Measurements from ENCODE around the gene G6PC2. TPM values are rescaled to one million over a fixed set of nuclear protein-coding genes. Genes with fewer than 3 reads are reported as not detected.

G6PC2 gene
- total RNA-seq, 1 experiment from 2014 or later, result not detected

GRCh38 chr2:168894720-168895119, 6.4 kb upstream of the G6PC2 start:
- no peaks in the 10 kb centered on the region for H4K20me1 ChIP-seq (ENCODE audit: insufficient read depth)
- CTCF ChIA-PET, result interaction anchor here (0.7 kb wide), 1 partner anchor 243 kb away, joined by 3 read pairs; no protein-coding TSS in a partner anchor

GRCh38 chr2:168895771-168896170, 5.3 kb upstream of the G6PC2 start:
- BruUV-seq (replicated peaks), result no TSS peak
- no peaks in the 10 kb centered on the region for H3K9me3 ChIP-seq (ENCODE audit: insufficient read depth, low read depth)
- no peak for DNase-seq
- no peaks in the 10 kb centered on the region for H3F3A ChIP-seq (ENCODE audit: insufficient read depth, low read depth)
- ChIA-PET CTCF (no interaction called here), POLR2A (ENCODE audit: unreplicated experiment) (no interaction called here)
- no peak overlapping the region for H2AFZ ChIP-seq
- no peak overlapping the region for H3K4me2 ChIP-seq
- H4K20me1 ChIP-seq (ENCODE audit: insufficient read depth), result no peaks in the 10 kb centered on the region
- TF ChIP-seq, protein P1, sequence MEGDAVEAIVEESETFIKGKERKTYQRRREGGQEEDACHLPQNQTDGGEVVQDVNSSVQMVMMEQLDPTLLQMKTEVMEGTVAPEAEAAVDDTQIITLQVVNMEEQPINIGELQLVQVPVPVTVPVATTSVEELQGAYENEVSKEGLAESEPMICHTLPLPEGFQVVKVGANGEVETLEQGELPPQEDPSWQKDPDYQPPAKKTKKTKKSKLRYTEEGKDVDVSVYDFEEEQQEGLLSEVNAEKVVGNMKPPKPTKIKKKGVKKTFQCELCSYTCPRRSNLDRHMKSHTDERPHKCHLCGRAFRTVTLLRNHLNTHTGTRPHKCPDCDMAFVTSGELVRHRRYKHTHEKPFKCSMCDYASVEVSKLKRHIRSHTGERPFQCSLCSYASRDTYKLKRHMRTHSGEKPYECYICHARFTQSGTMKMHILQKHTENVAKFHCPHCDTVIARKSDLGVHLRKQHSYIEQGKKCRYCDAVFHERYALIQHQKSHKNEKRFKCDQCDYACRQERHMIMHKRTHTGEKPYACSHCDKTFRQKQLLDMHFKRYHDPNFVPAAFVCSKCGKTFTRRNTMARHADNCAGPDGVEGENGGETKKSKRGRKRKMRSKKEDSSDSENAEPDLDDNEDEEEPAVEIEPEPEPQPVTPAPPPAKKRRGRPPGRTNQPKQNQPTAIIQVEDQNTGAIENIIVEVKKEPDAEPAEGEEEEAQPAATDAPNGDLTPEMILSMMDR (conservative IDR thresholded peaks at IDR 0.05), result no peak
- no peak for TF ChIP-seq EZH2 (IDR thresholded peaks at IDR 0.05; ENCODE audit: low read depth)
- no peaks in the 10 kb centered on the region for H3K9me2 ChIP-seq (ENCODE audit: insufficient read depth)
- no peaks in the 10 kb centered on the region for H3K36me3 ChIP-seq (ENCODE audit: low read depth)
- no peaks in the 10 kb centered on the region for H3K79me2 ChIP-seq (ENCODE audit: low read depth)
- no peaks in the 10 kb centered on the region for H3K27me3 ChIP-seq (ENCODE audit: insufficient read depth, low read depth)
- H3K4me1 ChIP-seq (replicated peaks; ENCODE audit: insufficient read depth), result no peaks in the 10 kb centered on the region
- no peak overlapping the region for H3K4me3 ChIP-seq
- intact Hi-C loops (cut with micrococcal nuclease; ENCODE audit: unreplicated experiment), result no loop called here
- H3K27ac ChIP-seq, result no peak overlapping the region

More at GRCh38 chr2:168894720-168895119, 6.4 kb upstream of the G6PC2 start:
- Histone ChIP-seq H3K27me3 (ENCODE audit: insufficient read depth, low read depth) (no peaks in the 10 kb centered on the region), H3K4me3 (no peak overlapping the region), H3F3A (ENCODE audit: insufficient read depth, low read depth) (no peaks in the 10 kb centered on the region), H3K9me2 (ENCODE audit: insufficient read depth) (no peaks in the 10 kb centered on the region), H3K79me2 (ENCODE audit: low read depth) (peaks cover 3% of the 10 kb centered on the region; the same call in 1 of the 2 replicates), H2AFZ (no peak overlapping the region), H3K4me1 (replicated peaks; ENCODE audit: insufficient read depth) (no peaks in the 10 kb centered on the region), H3K9me3 (ENCODE audit: insufficient read depth, low read depth) (no peaks in the 10 kb centered on the region), H3K4me2 (no peak overlapping the region), H3K27ac (no peak overlapping the region), H3K36me3 (ENCODE audit: low read depth) (no peaks in the 10 kb centered on the region)
- no peak for DNase-seq
- TF ChIP-seq, protein P1 (conservative IDR thresholded peaks at IDR 0.05), result no peak
- TF ChIP-seq EZH2 (IDR thresholded peaks at IDR 0.05; ENCODE audit: low read depth), result no peak
- POLR2A ChIA-PET (ENCODE audit: unreplicated experiment), result no interaction called here
- no TSS peak for BruUV-seq (replicated peaks)
- intact Hi-C loops (cut with micrococcal nuclease; ENCODE audit: unreplicated experiment), result no loop called here

DNA sequence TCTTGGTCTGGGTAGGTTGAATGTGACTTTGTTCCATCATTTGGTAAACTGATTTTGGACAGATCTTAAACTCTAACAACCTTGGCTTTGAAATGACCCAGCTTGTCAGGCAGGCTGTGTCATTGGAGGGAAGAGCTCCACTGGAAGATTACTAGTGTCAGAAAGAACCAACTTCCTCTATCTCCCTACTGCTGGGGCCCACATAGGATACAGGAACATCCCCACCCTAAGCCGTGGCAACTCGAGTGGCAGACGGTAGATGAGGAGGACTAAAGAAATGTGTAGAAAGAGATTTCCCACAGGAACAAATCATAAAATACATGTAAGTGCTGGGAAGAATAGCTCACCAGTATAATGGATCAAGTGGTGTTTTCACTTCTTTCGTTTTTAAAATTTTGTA, 4.3 kb upstream of the G6PC2 start:
- CTCF ChIA-PET, result no interaction called here
- BruUV-seq (replicated peaks), result no TSS peak
- POLR2A ChIA-PET (ENCODE audit: unreplicated experiment), result no interaction called here

More for the DNA sequence above, 4.3 kb upstream of the G6PC2 start:
- H3K36me3 ChIP-seq (ENCODE audit: low read depth), result no peaks in the 10 kb centered on the region
- TF ChIP-seq EZH2 (IDR thresholded peaks at IDR 0.05; ENCODE audit: low read depth), result no peak
- TF ChIP-seq, protein P1 (conservative IDR thresholded peaks at IDR 0.05), result no peak
- no peaks in the 10 kb centered on the region for H4K20me1 ChIP-seq (ENCODE audit: insufficient read depth)
- no peak overlapping the region for H2AFZ ChIP-seq
- no peaks in the 10 kb centered on the region for H3K9me3 ChIP-seq (ENCODE audit: insufficient read depth, low read depth)
- no peak overlapping the region for H3K4me3 ChIP-seq
- H3K4me2 ChIP-seq, result no peak overlapping the region
- no peaks in the 10 kb centered on the region for H3K79me2 ChIP-seq (ENCODE audit: low read depth)
- H3K4me1 ChIP-seq (replicated peaks; ENCODE audit: insufficient read depth), result no peaks in the 10 kb centered on the region
- H3K27ac ChIP-seq, result no peak overlapping the region
- H3K9me2 ChIP-seq (ENCODE audit: insufficient read depth), result no peaks in the 10 kb centered on the region
- H3F3A ChIP-seq (ENCODE audit: insufficient read depth, low read depth), result no peaks in the 10 kb centered on the region
- intact Hi-C loops (cut with micrococcal nuclease; ENCODE audit: unreplicated experiment), result no loop called here
- no peaks in the 10 kb centered on the region for H3K27me3 ChIP-seq (ENCODE audit: insufficient read depth, low read depth)
- DNase-seq, result no peak
